ENCODE data around the gene BTBD9. TPM values are rescaled to one million over a fixed set of nuclear protein-coding genes. Genes with fewer than 3 reads are reported as not detected.
"Not testable (repeated sequence)": the region's sequence is repeated elsewhere in the genome, so short reads cannot be mapped to it uniquely, and the experiment has no call there.

BTBD9 gene
- total RNA-seq, 1 donor from 2014 or later = 10.3 TPM

GRCh38 chr6:38618301-38618700 lies 21.4 kb downstream of the BTBD9 start:
- not testable (repeated sequence) for H3K9me3 ChIP-seq (ENCODE audit: insufficient read depth, low read depth, low read length); H3K36me3 ChIP-seq (ENCODE audit: insufficient read depth, low read length); H2AFZ ChIP-seq (ENCODE audit: low read depth, low read length); H3K36me3 Mint-ChIP-seq (ENCODE audit: low read depth, unreplicated experiment); H3K4me3 ChIP-seq (ENCODE audit: insufficient read depth, low read depth, low read length); H3K9me3 Mint-ChIP-seq (ENCODE audit: unreplicated experiment); H3K9ac ChIP-seq (ENCODE audit: low read length); H3K27ac ChIP-seq (ENCODE audit: low read depth, low read length); H3K27me3 Mint-ChIP-seq (ENCODE audit: low read depth, unreplicated experiment); FAIRE-seq; H3K4me1 ChIP-seq (ENCODE audit: insufficient read depth, low read length); H3K27me3 ChIP-seq (ENCODE audit: insufficient read depth, low read length); H3K79me2 ChIP-seq (ENCODE audit: insufficient read depth, low read length)
- Mint-ChIP-seq H3K4me3 (ENCODE audit: unreplicated experiment) (peak overlapping the region; percentile 29), H3K27ac (ENCODE audit: unreplicated experiment) (peak overlapping the region; percentile 79), H3K4me1 (ENCODE audit: low read depth, unreplicated experiment) (peaks cover 20% of the 10 kb centered on the region)
- peak; percentile 54 for DNase-seq (ENCODE audit: low read depth)
- peaks cover 45% of the 10 kb centered on the region for H4K20me1 ChIP-seq (ENCODE audit: insufficient read depth, low read length)
- H3K4me2 ChIP-seq (ENCODE audit: low read length) = peak overlapping the region; percentile 18

DNA sequence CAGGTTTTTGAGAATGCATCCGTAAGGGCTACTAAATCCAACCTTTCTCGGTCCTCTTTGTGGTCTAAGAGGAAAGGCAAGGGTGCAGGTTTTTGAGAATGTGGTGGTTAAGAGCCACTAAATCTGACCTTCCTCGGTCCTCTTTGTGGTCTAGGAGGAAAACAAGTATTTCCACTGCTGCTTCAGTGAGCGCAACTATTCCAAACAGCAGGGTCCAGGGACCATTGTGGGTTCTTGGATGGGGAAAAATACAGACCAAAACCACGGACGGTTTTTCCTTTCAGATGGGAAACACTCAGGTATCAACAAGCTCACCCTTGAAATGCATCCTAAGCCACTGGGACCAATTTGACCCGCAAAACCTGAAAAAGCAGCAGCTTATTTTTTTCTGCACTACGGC lies 21.9 kb downstream of the BTBD9 start:
- H3K36me3 Mint-ChIP-seq (ENCODE audit: low read depth, unreplicated experiment) = no peaks in the 10 kb centered on the region
- no peak overlapping the region for H3K27ac ChIP-seq (ENCODE audit: low read depth, low read length)
- TF ChIP-seq CTCF (IDR thresholded peaks at IDR 0.05; ENCODE audit: insufficient read depth, low read depth, low read length) (no peak), EZH2 (IDR thresholded peaks at IDR 0.05; ENCODE audit: insufficient read depth, low read length) (no peak)
- H3K9me3 ChIP-seq (ENCODE audit: insufficient read depth, low read depth, low read length) = no peaks in the 10 kb centered on the region
- no peaks in the 10 kb centered on the region for H3K27me3 ChIP-seq (ENCODE audit: insufficient read depth, low read length)
- peaks cover 3% of the 10 kb centered on the region for H3K79me2 ChIP-seq (ENCODE audit: insufficient read depth, low read length)
- no peak overlapping the region for H3K4me3 Mint-ChIP-seq (ENCODE audit: unreplicated experiment)
- no peak overlapping the region for H3K9ac ChIP-seq (ENCODE audit: low read length)
- H3K4me2 ChIP-seq (ENCODE audit: low read length) = no peak overlapping the region
- peaks cover 45% of the 10 kb centered on the region for H4K20me1 ChIP-seq (ENCODE audit: insufficient read depth, low read length)
- no peak overlapping the region for H3K4me3 ChIP-seq (ENCODE audit: insufficient read depth, low read depth, low read length)
- H3K27ac Mint-ChIP-seq (ENCODE audit: unreplicated experiment) = peak overlapping the region; percentile 79
- H3K36me3 ChIP-seq (ENCODE audit: insufficient read depth, low read length) = no peaks in the 10 kb centered on the region
- peaks cover 7% of the 10 kb centered on the region for H3K4me1 ChIP-seq (ENCODE audit: insufficient read depth, low read length)
- H3K27me3 Mint-ChIP-seq (ENCODE audit: low read depth, unreplicated experiment) = no peaks in the 10 kb centered on the region
- peak; percentile 32 for DNase-seq (ENCODE audit: low read depth)
- peaks cover 2% of the 10 kb centered on the region for H3K9me3 Mint-ChIP-seq (ENCODE audit: unreplicated experiment)
- peaks cover 20% of the 10 kb centered on the region for H3K4me1 Mint-ChIP-seq (ENCODE audit: low read depth, unreplicated experiment)
- no peak overlapping the region for H2AFZ ChIP-seq (ENCODE audit: low read depth, low read length)
- FAIRE-seq = no peak

- H3K27ac ChIP-seq (ENCODE audit: low read depth, low read length) = no peak overlapping the region
These were observed 27.4 kb downstream of the BTBD9 start for GRCh38 chr6:38612143-38612965.

More at GRCh38 chr6:38612143-38612965, 27.4 kb downstream of the BTBD9 start:
- FAIRE-seq = no peak
- Mint-ChIP-seq H3K4me3 (ENCODE audit: unreplicated experiment) (no peak overlapping the region), H3K27ac (ENCODE audit: unreplicated experiment) (no peak overlapping the region), H3K9me3 (ENCODE audit: unreplicated experiment) (peaks cover 1% of the 10 kb centered on the region), H3K27me3 (ENCODE audit: low read depth, unreplicated experiment) (no peaks in the 10 kb centered on the region), H3K4me1 (ENCODE audit: low read depth, unreplicated experiment) (peaks cover 10% of the 10 kb centered on the region), H3K36me3 (ENCODE audit: low read depth, unreplicated experiment) (no peaks in the 10 kb centered on the region)
- Histone ChIP-seq H3K9ac (ENCODE audit: low read length) (no peak overlapping the region), H2AFZ (ENCODE audit: low read depth, low read length) (no peak overlapping the region), H3K4me1 (ENCODE audit: insufficient read depth, low read length) (peaks cover 4% of the 10 kb centered on the region), H3K36me3 (ENCODE audit: insufficient read depth, low read length) (no peaks in the 10 kb centered on the region), H4K20me1 (ENCODE audit: insufficient read depth, low read length) (peaks cover 37% of the 10 kb centered on the region), H3K4me3 (ENCODE audit: insufficient read depth, low read depth, low read length) (no peak overlapping the region), H3K4me2 (ENCODE audit: low read length) (no peak overlapping the region), H3K27me3 (ENCODE audit: insufficient read depth, low read length) (no peaks in the 10 kb centered on the region), H3K79me2 (ENCODE audit: insufficient read depth, low read length) (peaks cover 3% of the 10 kb centered on the region), H3K9me3 (ENCODE audit: insufficient read depth, low read depth, low read length) (no peaks in the 10 kb centered on the region)
- peak; percentile 80 for DNase-seq (ENCODE audit: low read depth)
- TF ChIP-seq CTCF (IDR thresholded peaks at IDR 0.05; ENCODE audit: insufficient read depth, low read depth, low read length) (no peak), EZH2 (IDR thresholded peaks at IDR 0.05; ENCODE audit: insufficient read depth, low read length) (no peak)
